ENCODE measurements around the gene SECISBP2L. TPM values are rescaled to one million over a fixed set of nuclear protein-coding genes. Genes with fewer than 3 reads are reported as not detected.

Gene SECISBP2L
- total and polyA plus RNA-seq, 8 donors, result 5.1 to 28.4 (median 17.7) TPM

DNA sequence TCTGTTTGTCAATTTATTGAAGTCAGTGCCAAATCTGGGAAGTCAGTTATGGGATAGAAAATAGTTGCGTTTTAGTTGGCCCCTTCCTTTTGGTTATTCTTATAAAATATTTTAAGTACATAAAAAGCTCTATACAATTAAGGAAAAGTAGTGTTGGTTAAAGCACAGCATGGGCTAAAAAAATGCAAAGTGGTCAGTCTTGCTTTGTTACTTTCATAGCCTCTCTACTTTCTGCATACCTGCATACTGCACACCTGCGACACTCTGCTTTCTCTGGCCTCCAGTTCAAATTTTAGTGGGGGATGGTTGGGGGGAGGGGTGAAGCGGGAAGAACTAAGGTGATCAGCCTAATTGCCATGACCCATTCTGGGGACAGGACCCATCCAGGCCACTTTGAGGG is 60.7 kb downstream of the SECISBP2L start:
- no peak overlapping the region for H3K4me3 ChIP-seq
- H3K27me3 ChIP-seq, result no peaks in the 10 kb centered on the region
- no peak for TF ChIP-seq CTCF (IDR thresholded peaks at IDR 0.05)
- H3K36me3 ChIP-seq, result no peaks in the 10 kb centered on the region
- FAIRE-seq (no peak), ATAC-seq (no peak), DNase-seq (no peak)
- 56 to 67% methylated on average over 3 of the region's 3 CpGs for WGBS, 2 donors
- no peak overlapping the region for H3K27ac ChIP-seq
- intact Hi-C loops (cut with DNase I), result no loop called here
- H3K4me1 ChIP-seq, result no peaks in the 10 kb centered on the region
- H3K9me3 ChIP-seq, result no peaks in the 10 kb centered on the region

- no peaks in the 10 kb centered on the region for H3K4me1 ChIP-seq
- DNase-seq (no peak), FAIRE-seq (no peak), ATAC-seq (peak in 1 of 4 donors; percentile 17)
- no peaks in the 10 kb centered on the region for H3K27me3 ChIP-seq
- no peak overlapping the region for H3K27ac ChIP-seq
- intact Hi-C loops (cut with DNase I), result no loop called here
- no peaks in the 10 kb centered on the region for H3K9me3 ChIP-seq
- no peaks in the 10 kb centered on the region for H3K36me3 ChIP-seq
- 57 to 58% methylated on average over 4 of the region's 4 CpGs for WGBS, 2 donors
- TF ChIP-seq CTCF (IDR thresholded peaks at IDR 0.05), result no peak
- no peak overlapping the region for H3K4me3 ChIP-seq
These were observed 61.4 kb downstream of the SECISBP2L start for GRCh38 chr15:48984811-48985352.

- WGBS, 2 donors, result 56 to 71% methylated on average over 7 of the region's 7 CpGs
- Histone ChIP-seq H3K27ac (no peak overlapping the region), H3K4me1 (no peaks in the 10 kb centered on the region), H3K36me3 (no peaks in the 10 kb centered on the region), H3K4me3 (no peak overlapping the region), H3K9me3 (no peaks in the 10 kb centered on the region), H3K27me3 (no peaks in the 10 kb centered on the region)
- no peak for TF ChIP-seq CTCF (IDR thresholded peaks at IDR 0.05)
- FAIRE-seq (no peak), ATAC-seq (no peak), DNase-seq (no peak)
- intact Hi-C loops (cut with DNase I), result no loop called here
These were observed 62.1 kb downstream of the SECISBP2L start for GRCh38 chr15:48984021-48984710.

DNA sequence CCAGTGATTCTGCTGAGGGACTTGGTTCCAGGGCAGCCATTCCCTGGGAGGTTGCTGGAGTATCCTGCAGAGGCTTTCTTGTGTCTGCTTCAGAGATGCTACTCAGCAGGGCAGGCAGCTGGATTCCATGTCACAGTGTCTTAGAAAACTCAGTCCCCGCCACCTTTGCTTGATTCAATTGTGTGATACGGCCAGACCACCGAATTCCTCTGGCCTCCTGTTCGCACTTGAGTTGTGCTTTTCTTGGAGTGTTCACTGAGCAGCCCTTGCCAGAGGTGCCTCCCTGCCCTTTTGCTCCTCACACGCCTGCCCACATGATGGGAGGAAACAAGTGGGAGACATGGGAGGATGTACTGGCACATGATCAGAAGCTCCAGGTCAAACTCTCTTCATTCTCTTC is 62.9 kb downstream of the SECISBP2L start:
- Histone ChIP-seq H3K9me3 (no peaks in the 10 kb centered on the region), H3K36me3 (no peaks in the 10 kb centered on the region), H3K4me3 (no peak overlapping the region), H3K27ac (no peak overlapping the region), H3K27me3 (no peaks in the 10 kb centered on the region), H3K4me1 (no peaks in the 10 kb centered on the region)
- intact Hi-C loops (cut with DNase I), result no loop called here
- 77 to 88% methylated on average over 5 of the region's 5 CpGs for WGBS, 2 donors
- DNase-seq (no peak), FAIRE-seq (no peak), ATAC-seq (no peak)
- TF ChIP-seq CTCF (IDR thresholded peaks at IDR 0.05), result no peak

DNA sequence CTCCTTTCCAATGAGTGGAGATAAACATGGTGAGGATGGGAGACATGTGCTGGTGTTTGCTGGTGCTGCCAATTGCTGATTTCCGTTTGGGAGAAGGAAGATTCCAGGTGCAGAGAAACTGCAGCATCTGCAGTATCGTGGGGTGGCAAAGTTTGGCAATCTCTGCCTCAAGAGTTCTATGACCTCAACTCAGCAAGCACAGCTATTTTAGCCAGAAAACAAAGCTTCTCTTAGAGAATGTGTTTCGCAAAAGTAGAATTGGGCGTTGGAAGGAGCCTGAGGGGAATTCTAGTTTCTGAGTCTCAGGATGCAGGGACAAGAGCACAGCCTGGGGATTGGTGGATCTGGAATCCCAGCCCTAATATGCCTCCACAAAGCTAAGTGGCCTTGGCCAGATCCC is 64.3 kb downstream of the SECISBP2L start:
- ATAC-seq, result no peak
- no peak overlapping the region for H3K27ac ChIP-seq
- WGBS, 2 donors, result 65 to 74% methylated on average over 4 of the region's 4 CpGs

More for the DNA sequence above, 64.3 kb downstream of the SECISBP2L start:
- Histone ChIP-seq H3K9me3 (no peaks in the 10 kb centered on the region), H3K4me3 (no peak overlapping the region), H3K36me3 (no peaks in the 10 kb centered on the region), H3K27me3 (no peaks in the 10 kb centered on the region), H3K4me1 (no peaks in the 10 kb centered on the region)
- FAIRE-seq (no peak), DNase-seq (no peak)
- no peak for TF ChIP-seq CTCF (IDR thresholded peaks at IDR 0.05)
- intact Hi-C loops (cut with DNase I), result no loop called here
